Trophoblast cell (in vitro differentiated cells and primary cell): Measurements from ENCODE around the gene SPON1.
"Not testable (repeated sequence)": the region's sequence is repeated elsewhere in the genome, so short reads cannot be mapped to it uniquely, and the experiment has no call there.

Source experiments
- DNase-seq, 2 donors: peaks; one replicate each; pipeline ENCODE4 v3.0.0-alpha.2; 2016
- H2AFZ ChIP-seq: 2 replicates; pipeline ENCODE4 v1.6.1; 2013; ENCODE audit warnings: low read length, moderate library complexity, mild to moderate bottlenecking; ENCODE audit not compliant: insufficient read depth, poor library complexity
- H2AK5ac ChIP-seq: 2 replicates; pipeline ENCODE4 v1.6.1; 2013; ENCODE audit warnings: mild to moderate bottlenecking, low read length
- H2BK120ac ChIP-seq: 2 replicates; pipeline ENCODE4 v1.6.1; 2013; ENCODE audit warnings: low read length, mild to moderate bottlenecking, moderate library complexity; ENCODE audit not compliant: insufficient read depth, poor library complexity
- H2BK12ac ChIP-seq: 2 replicates; pipeline ENCODE4 v1.6.1; 2013; ENCODE audit warnings: mild to moderate bottlenecking, low read length, moderate library complexity
- H2BK5ac ChIP-seq: 2 replicates; pipeline ENCODE4 v1.6.1; 2013; ENCODE audit warnings: low read length, low read depth, moderate library complexity, mild to moderate bottlenecking; ENCODE audit not compliant: poor library complexity
- H3K14ac ChIP-seq: 2 replicates; pipeline ENCODE4 v1.6.1; 2013; ENCODE audit warnings: mild to moderate bottlenecking, low read length
- H3K18ac ChIP-seq: 2 replicates; pipeline ENCODE4 v1.6.1; 2013; ENCODE audit warnings: mild to moderate bottlenecking, low read length
- H3K23ac ChIP-seq: 2 replicates; pipeline ENCODE4 v1.6.1; 2013; ENCODE audit warnings: low read length
- H3K27ac ChIP-seq: 2 replicates; pipeline ENCODE4 v1.5.1; 2013; ENCODE audit warnings: low read depth, mild to moderate bottlenecking, inconsistent platforms, low read length, moderate library complexity
- H3K27me3 ChIP-seq: 2 replicates; pipeline ENCODE4 v1.6.1; 2013; ENCODE audit warnings: inconsistent platforms, mild to moderate bottlenecking, low read length, moderate library complexity; ENCODE audit not compliant: insufficient read depth
- H3K36me3 ChIP-seq, 2 experiments: 1 replicate in 1 of 2; 2 replicates in 1 of 2; pipeline ENCODE4 v1.6.1; 2013; ENCODE audit warnings: low read length in 2 of 2, mild to moderate bottlenecking in 2 of 2, moderate library complexity in 1 of 2; ENCODE audit not compliant: insufficient read depth in 2 of 2, control insufficient read depth in 1 of 2
- H3K4ac ChIP-seq: 2 replicates; pipeline ENCODE4 v1.6.1; 2013; ENCODE audit warnings: low read depth, mild to moderate bottlenecking, low read length, moderate library complexity
- H3K4me1 ChIP-seq, 2 experiments: 1 replicate in 1 of 2; 2 replicates in 1 of 2; pipeline ENCODE4 v1.6.1; 2013; ENCODE audit warnings: low read length in 2 of 2, mild to moderate bottlenecking in 2 of 2, moderate library complexity in 1 of 2; ENCODE audit not compliant: insufficient read depth in 2 of 2, control insufficient read depth in 1 of 2
- H3K4me2 ChIP-seq: 2 replicates; pipeline ENCODE4 v1.6.1; 2013; ENCODE audit warnings: inconsistent platforms, mild to moderate bottlenecking, low read length, moderate library complexity
- H3K4me3 ChIP-seq: 2 replicates; pipeline ENCODE4 v1.5.1; 2013; ENCODE audit warnings: mild to moderate bottlenecking, low read depth, low read length, inconsistent platforms
- H3K79me1 ChIP-seq: one replicate; pipeline ENCODE4 v1.6.1; 2013; ENCODE audit warnings: low read length
- H3K79me2 ChIP-seq: 2 replicates; pipeline ENCODE4 v1.6.1; 2013; ENCODE audit warnings: low read length, mild to moderate bottlenecking; ENCODE audit not compliant: control insufficient read depth, insufficient read depth, poor library complexity
- H3K9ac ChIP-seq: 2 replicates; pipeline ENCODE4 v1.6.1; 2013; ENCODE audit warnings: mild to moderate bottlenecking, low read length
- H3K9me3 ChIP-seq: 2 replicates; pipeline ENCODE4 v1.6.1; 2013; ENCODE audit warnings: low read depth, mild to moderate bottlenecking, control low read depth, inconsistent platforms, low read length; ENCODE audit not compliant: insufficient read depth
- H4K12ac ChIP-seq: 2 replicates; pipeline ENCODE4 v1.6.1; 2013; ENCODE audit warnings: low read depth, mild to moderate bottlenecking, low read length, moderate library complexity
- H4K8ac ChIP-seq: 2 replicates; pipeline ENCODE4 v1.6.1; 2013; ENCODE audit warnings: low read depth, mild to moderate bottlenecking, low read length, moderate library complexity
- H4K91ac ChIP-seq: one replicate; pipeline ENCODE4 v1.6.1; 2013; ENCODE audit warnings: low read depth, mild to moderate bottlenecking, low read length, moderate library complexity
- WGBS: extraction: QIAGEN DNeasy Blood & Tissue Kit; methylation state at CpG from one replicate; pipeline ENCODE4 v1.1.7; 2013; ENCODE audit warnings: missing lambda C conversion rate; ENCODE audit not compliant: insufficient read length, insufficient coverage; ENCODE audit errors: extremely low coverage; 5-methylcytosine and 5-hydroxymethylcytosine counted together

The SPON1 gene

DNA sequence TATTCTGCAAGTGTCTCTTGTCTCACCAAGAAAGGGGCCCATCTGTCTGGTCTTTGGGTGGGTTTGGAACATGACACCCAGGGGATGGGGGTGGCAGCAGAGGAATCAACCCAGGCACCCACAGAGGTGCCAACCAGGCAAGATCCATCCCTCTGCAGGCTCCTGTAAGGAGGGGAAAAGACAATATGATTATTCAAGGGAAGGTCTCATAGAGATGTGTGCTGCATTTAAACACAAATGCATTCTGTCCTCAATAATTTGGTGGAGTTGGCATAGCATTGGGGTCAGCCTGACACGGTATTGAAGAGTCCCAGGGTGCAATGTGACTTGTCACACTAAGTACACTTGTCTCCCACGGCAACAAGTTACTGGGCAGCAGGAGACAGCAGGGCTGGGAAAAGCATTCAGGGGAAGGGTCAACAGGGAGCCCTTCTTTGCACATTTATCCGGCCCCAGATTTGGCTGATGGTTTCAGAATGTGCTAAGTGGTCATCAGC is 33.1 kb upstream of the SPON1 start:
- Histone ChIP-seq H2BK120ac (no peak overlapping the region), H3K4ac (no peak overlapping the region), H4K12ac (no peak overlapping the region), H4K8ac (no peak overlapping the region), H3K27me3 (no peaks in the 10 kb centered on the region), H2AK5ac (no peak overlapping the region), H3K27ac (no peak overlapping the region), H3K4me2 (no peak overlapping the region), H3K4me1 (peaks cover 3% of the 10 kb centered on the region in 2 experiments), H3K23ac (no peak overlapping the region), H3K9ac (no peak overlapping the region), H3K36me3 (no peaks in the 10 kb centered on the region), H2BK12ac (no peak overlapping the region), H3K14ac (no peak overlapping the region), H3K79me2 (no peaks in the 10 kb centered on the region), H2AFZ (no peak overlapping the region), H4K91ac (no peak overlapping the region), H3K9me3 (no peaks in the 10 kb centered on the region), H3K4me3 (no peak overlapping the region), H2BK5ac (no peak overlapping the region), H3K79me1 (no peaks in the 10 kb centered on the region), H3K18ac (no peak overlapping the region)
- WGBS = no CpG with 5 or more reads among the region's 3 CpGs
- DNase-seq = no peak

DNA sequence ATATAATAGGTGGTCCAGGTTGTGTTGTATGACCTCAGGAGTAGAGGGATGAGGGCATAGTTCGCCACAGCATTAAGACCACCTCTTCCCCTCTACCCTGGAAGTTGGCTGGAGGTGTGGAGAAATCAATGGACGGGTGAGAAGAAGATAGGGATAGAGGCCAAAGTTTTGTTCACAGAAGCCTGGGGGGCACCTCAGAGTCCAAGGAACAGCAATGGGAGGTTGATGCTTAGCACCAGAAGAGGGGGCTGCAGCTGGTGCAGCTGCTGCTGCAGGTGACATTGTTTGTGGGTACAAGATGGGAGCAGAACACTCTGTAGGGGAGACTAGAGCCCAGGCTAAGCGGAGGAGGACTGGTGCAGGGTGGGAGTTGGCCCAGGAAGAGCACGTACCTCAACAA is 31.2 kb upstream of the SPON1 start:
- no peaks in the 10 kb centered on the region for H3K36me3 ChIP-seq
- no peak overlapping the region for H3K14ac ChIP-seq
- no peak overlapping the region for H2BK120ac ChIP-seq
- H3K18ac ChIP-seq = no peak overlapping the region
- no peak overlapping the region for H3K23ac ChIP-seq
- H4K8ac ChIP-seq = no peak overlapping the region
- H4K91ac ChIP-seq = no peak overlapping the region
- no peak overlapping the region for H2BK12ac ChIP-seq
- no peak overlapping the region for H4K12ac ChIP-seq
- H3K79me1 ChIP-seq = no peaks in the 10 kb centered on the region
- no peak overlapping the region for H3K9ac ChIP-seq
- WGBS = no CpG with 5 or more reads among the region's 4 CpGs
- no peak overlapping the region for H3K4me3 ChIP-seq
- H3K9me3 ChIP-seq = no peaks in the 10 kb centered on the region
- H3K4ac ChIP-seq = no peak overlapping the region
- no peak for DNase-seq
- H3K4me1 ChIP-seq = peaks cover 3% of the 10 kb centered on the region in 2 experiments
- H3K4me2 ChIP-seq = no peak overlapping the region
- no peak overlapping the region for H2BK5ac ChIP-seq
- no peaks in the 10 kb centered on the region for H3K79me2 ChIP-seq
- H3K27ac ChIP-seq = no peak overlapping the region
- no peak overlapping the region for H2AK5ac ChIP-seq
- no peak overlapping the region for H2AFZ ChIP-seq
- no peaks in the 10 kb centered on the region for H3K27me3 ChIP-seq

DNA sequence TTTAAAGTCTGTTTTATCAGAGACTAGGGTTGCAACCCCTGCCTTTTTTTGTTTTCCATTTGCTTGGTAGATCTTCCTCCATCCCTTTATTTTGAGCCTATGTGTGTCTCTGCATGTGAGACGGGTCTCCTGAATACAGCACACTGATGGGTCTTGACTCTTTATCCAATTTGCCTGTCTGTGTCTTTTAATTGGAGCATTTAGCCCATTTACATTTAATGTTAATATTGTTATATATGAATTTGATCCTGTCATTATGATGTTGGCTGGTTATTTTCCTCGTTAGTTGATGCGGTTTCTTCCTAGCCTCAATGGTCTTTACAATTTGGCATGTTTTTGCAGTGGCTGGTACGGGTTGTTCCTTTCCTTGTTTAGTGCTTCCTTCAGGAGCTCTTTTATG is 25.4 kb upstream of the SPON1 start:
- no CpG with 5 or more reads among the region's 4 CpGs for WGBS
- not testable (repeated sequence) for H3K14ac ChIP-seq, H3K27ac ChIP-seq, H3K18ac ChIP-seq, H3K4ac ChIP-seq, H2BK12ac ChIP-seq, H3K4me2 ChIP-seq, H4K91ac ChIP-seq, DNase-seq, H4K8ac ChIP-seq, H2AFZ ChIP-seq, H3K27me3 ChIP-seq, H4K12ac ChIP-seq, H3K36me3 ChIP-seq, H3K9ac ChIP-seq, H3K4me3 ChIP-seq, H2BK5ac ChIP-seq, H3K9me3 ChIP-seq, H3K23ac ChIP-seq, H2BK120ac ChIP-seq, H3K79me2 ChIP-seq, H3K79me1 ChIP-seq, H2AK5ac ChIP-seq
- H3K4me1 ChIP-seq = peaks cover 7 to 11% of the 10 kb centered on the region in 2 experiments

DNA sequence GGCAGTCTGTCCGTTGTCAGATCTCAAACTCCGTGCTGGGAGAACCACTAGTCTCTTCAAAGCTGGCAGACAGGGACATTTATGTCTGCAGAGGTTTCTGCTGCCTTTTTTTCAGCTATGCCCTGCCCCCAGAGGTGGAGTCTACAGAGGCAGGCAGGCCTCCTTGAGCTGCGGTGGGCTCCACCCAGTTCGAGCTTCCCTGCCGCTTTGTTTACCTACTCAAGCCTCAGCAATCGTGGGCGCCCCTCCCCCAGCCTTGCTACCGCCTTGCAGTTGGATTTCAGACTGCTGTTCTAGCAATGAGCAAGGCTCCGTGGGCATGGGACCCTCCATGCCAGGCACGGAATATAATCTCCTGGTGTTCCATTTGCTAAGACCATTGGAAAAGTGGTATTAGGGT is 23.7 kb upstream of the SPON1 start:
- H3K9me3 ChIP-seq, H3K14ac ChIP-seq, DNase-seq, H4K91ac ChIP-seq, H3K79me2 ChIP-seq, H3K18ac ChIP-seq, H3K36me3 ChIP-seq, H2AK5ac ChIP-seq, H4K8ac ChIP-seq, H2BK5ac ChIP-seq, H3K23ac ChIP-seq, H3K79me1 ChIP-seq, H3K27ac ChIP-seq, H3K4ac ChIP-seq, H4K12ac ChIP-seq, H3K27me3 ChIP-seq, H3K4me2 ChIP-seq, H3K4me3 ChIP-seq, H3K9ac ChIP-seq, H2AFZ ChIP-seq: not testable (repeated sequence)
- peak overlapping the region; percentile 12 for H2BK120ac ChIP-seq
- peaks cover 7 to 11% of the 10 kb centered on the region in 2 experiments for H3K4me1 ChIP-seq
- WGBS = no CpG with 5 or more reads among the region's 10 CpGs
- peak overlapping the region; percentile 68 for H2BK12ac ChIP-seq
